ENCODE results near the gene DDIT4L.

GRCh38 chr4:100208964-100209363 lies 18.7 kb upstream of the DDIT4L start:
- TF ChIP-seq CTCF (IDR thresholded peaks at IDR 0.05) (no peak), POLR2A (IDR thresholded peaks at IDR 0.05) (no peak)
